ENCODE measurements around the gene AFAP1. TPM values are rescaled to one million over a fixed set of nuclear protein-coding genes. Genes with fewer than 3 reads are reported as not detected.

Gene AFAP1
- total and polyA plus RNA-seq, 2 donors (not counting 3 experiments of a cell fraction or from before 2014, with no cell fraction given) = 32.3 to 103 TPM

DNA sequence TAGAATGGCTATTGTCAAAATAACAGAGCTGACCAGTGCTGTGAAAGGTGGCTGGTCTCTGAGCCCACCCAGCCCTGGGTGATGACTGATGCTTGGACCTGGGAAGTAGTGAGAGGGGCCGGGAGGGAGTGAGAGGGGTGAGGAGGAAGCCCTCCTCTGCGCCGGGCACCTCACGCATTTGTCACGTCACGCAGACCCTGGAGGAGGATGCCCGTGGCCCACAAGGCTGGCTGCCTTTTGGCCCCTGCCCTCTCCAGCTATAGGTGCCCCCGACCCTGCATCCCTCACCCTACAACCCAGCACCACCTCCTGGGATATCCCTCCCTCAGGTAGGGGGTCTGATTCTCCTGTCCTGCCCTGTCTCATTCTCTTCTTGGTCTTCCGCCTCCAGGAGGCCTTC is 207.4 kb downstream of the AFAP1 start:
- Histone ChIP-seq H3K9me1 (replicated peaks; ENCODE audit: control insufficient read depth, extremely low read depth, insufficient read depth, low read length) (no peaks in the 10 kb centered on the region), H3K4me3 (replicated peaks in 1 of 3; ENCODE audit: insufficient read depth in 1 of 3, low read depth in 1 of 3, low read length in 3 of 3) (no peak overlapping the region), H3K36me3 (ENCODE audit: control insufficient read depth in 2 of 2, extremely low read depth in 1 of 2, insufficient read depth in 2 of 2, low read length in 2 of 2) (no peaks in the 10 kb centered on the region), H3K9ac (replicated peaks; ENCODE audit: extremely low read depth, insufficient read depth, low read length) (no peak overlapping the region), H3K27me3 (ENCODE audit: control insufficient read depth in 2 of 2, insufficient read depth in 2 of 2, low read length in 2 of 2) (peaks cover 0 to 3% of the 10 kb centered on the region in 2 experiments), H3K27ac (ENCODE audit: insufficient read depth, low read depth, low read length) (no peak overlapping the region), H3K79me2 (ENCODE audit: control insufficient read depth, insufficient read depth, low read length) (no peaks in the 10 kb centered on the region), H2AFZ (ENCODE audit: low read depth, low read length) (no peak overlapping the region), H3K9me3 (replicated peaks; ENCODE audit: control insufficient read depth, insufficient read depth, low read length) (no peaks in the 10 kb centered on the region), H4K20me1 (replicated peaks; ENCODE audit: control insufficient read depth, extremely low read depth, insufficient read depth, low read length) (no peaks in the 10 kb centered on the region), H3K4me2 (ENCODE audit: insufficient read depth, low read length) (no peak overlapping the region), H3K4me1 (ENCODE audit: control insufficient read depth, extremely low read depth, insufficient read depth, low read length) (no peaks in the 10 kb centered on the region)
- FAIRE-seq (no peak), DNase-seq (ENCODE audit: low read depth, low spot score) (no peak)
- POLR2A ChIA-PET = no interaction called here
- no TSS peak for BruUV-seq (replicated peaks)
- dilution Hi-C loops (cut with MboI; ENCODE audit: extremely low pct_ligation_motif_present, low sequenced_read_pairs) = no loop called here
- TF ChIP-seq FOS (IDR thresholded peaks at IDR 0.05; ENCODE audit: borderline replicate concordance, insufficient read depth, low read length) (no peak), JUN (IDR thresholded peaks at IDR 0.05; ENCODE audit: borderline replicate concordance, insufficient read depth, insufficient read length, low read depth) (no peak)
- TF ChIP-seq, protein P1, sequence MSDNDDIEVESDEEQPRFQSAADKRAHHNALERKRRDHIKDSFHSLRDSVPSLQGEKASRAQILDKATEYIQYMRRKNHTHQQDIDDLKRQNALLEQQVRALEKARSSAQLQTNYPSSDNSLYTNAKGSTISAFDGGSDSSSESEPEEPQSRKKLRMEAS (IDR thresholded peaks at IDR 0.05; ENCODE audit: insufficient read depth, insufficient read length) = no peak
- intact Hi-C loops (cut with micrococcal nuclease) = no loop called here
- CTCF ChIA-PET = no interaction called here

DNA sequence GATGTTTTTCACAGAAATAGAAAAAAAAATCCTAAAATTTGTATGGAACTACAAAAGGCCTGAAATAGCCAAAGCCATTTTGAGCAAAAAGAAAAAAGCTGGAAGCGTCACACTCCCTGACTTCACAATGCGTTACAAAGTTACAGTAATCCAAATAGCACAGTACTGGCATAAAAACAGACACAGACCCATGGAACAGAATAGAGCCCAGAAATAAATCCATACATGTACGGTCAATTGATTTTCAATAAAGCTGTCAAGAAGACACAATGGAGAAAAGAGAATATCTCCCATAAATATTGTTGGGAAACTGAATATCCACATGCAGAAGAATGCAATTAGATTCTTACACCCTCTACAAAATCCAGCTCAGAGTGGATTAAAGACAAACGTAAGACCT is 208.2 kb downstream of the AFAP1 start:
- DNase-seq (ENCODE audit: low read depth, low spot score) = no peak
- no peak overlapping the region for H3K4me2 ChIP-seq (ENCODE audit: insufficient read depth, low read length)
- no peaks in the 10 kb centered on the region for H4K20me1 ChIP-seq (replicated peaks; ENCODE audit: control insufficient read depth, extremely low read depth, insufficient read depth, low read length)
- no peaks in the 10 kb centered on the region for H3K9me3 ChIP-seq (replicated peaks; ENCODE audit: control insufficient read depth, insufficient read depth, low read length)
- ChIA-PET CTCF (interaction anchor here (1.4 kb wide), 1 partner anchor 11 kb away, joined by 6 read pairs; no protein-coding TSS in a partner anchor), POLR2A (no interaction called here)
- dilution Hi-C loops (cut with MboI; ENCODE audit: extremely low pct_ligation_motif_present, low sequenced_read_pairs) (no loop called here), intact Hi-C loops (cut with micrococcal nuclease) (no loop called here)
- TF ChIP-seq FOS (IDR thresholded peaks at IDR 0.05; ENCODE audit: borderline replicate concordance, insufficient read depth, low read length) = no peak
- no peak for TF ChIP-seq POLR2AphosphoS5 (IDR thresholded peaks at IDR 0.05; ENCODE audit: insufficient read depth, low read depth, low read length)
- TF ChIP-seq, protein P1 (IDR thresholded peaks at IDR 0.05; ENCODE audit: insufficient read depth, insufficient read length) = no peak
- H3K4me1 ChIP-seq (ENCODE audit: control insufficient read depth, extremely low read depth, insufficient read depth, low read length) = no peaks in the 10 kb centered on the region
- no peak overlapping the region for H3K27ac ChIP-seq (ENCODE audit: insufficient read depth, low read depth, low read length)
- no peaks in the 10 kb centered on the region for H3K79me2 ChIP-seq (ENCODE audit: control insufficient read depth, insufficient read depth, low read length)
- no peak overlapping the region for H2AFZ ChIP-seq (ENCODE audit: low read depth, low read length)
- H3K27me3 ChIP-seq (ENCODE audit: control insufficient read depth in 2 of 2, insufficient read depth in 2 of 2, low read length in 2 of 2) = peaks cover 0 to 3% of the 10 kb centered on the region in 2 experiments
- no peak overlapping the region for H3K9ac ChIP-seq (replicated peaks; ENCODE audit: extremely low read depth, insufficient read depth, low read length)
- no peak overlapping the region for H3K4me3 ChIP-seq (replicated peaks in 1 of 3; ENCODE audit: insufficient read depth in 1 of 3, low read depth in 1 of 3, low read length in 3 of 3)
- BruUV-seq (replicated peaks) = no TSS peak
- FAIRE-seq = no peak
- no peaks in the 10 kb centered on the region for H3K36me3 ChIP-seq (ENCODE audit: control insufficient read depth in 2 of 2, extremely low read depth in 1 of 2, insufficient read depth in 2 of 2, low read length in 2 of 2)
- no peaks in the 10 kb centered on the region for H3K9me1 ChIP-seq (replicated peaks; ENCODE audit: control insufficient read depth, extremely low read depth, insufficient read depth, low read length)
